Stomach (tissue), 9 donors: ENCODE results near the gene UBAP1. TPM values are rescaled to one million over a fixed set of nuclear protein-coding genes. Genes with fewer than 3 reads are reported as not detected.
"Not testable (repeated sequence)": the region's sequence is repeated elsewhere in the genome, so short reads cannot be mapped to it uniquely, and the experiment has no call there.

Source experiments
- DNase-seq, 2 donors: peaks; one replicate each; pipeline versions ENCODE4 v3.0.0 to v3.0.0-alpha.2; 2013 to 2019
- H3K27ac ChIP-seq, 5 donors: fragments of 200-600 bp in 4 of 5; sonication (generic) in 4 of 5; one replicate each; pipeline ENCODE4 v1.5.1; 2013 to 2019; ENCODE audit warnings: mild to moderate bottlenecking in 1 of 5, moderate library complexity in 1 of 5
- H3K27me3 ChIP-seq, 3 donors: fragments of 200-600 bp; sonication (generic); one replicate each; pipeline ENCODE4 v1.5.1; 2017 to 2019; ENCODE audit warnings: mixed run types in 1 of 3
- H3K36me3 ChIP-seq, 4 donors: fragments of 200-600 bp; sonication (generic); 1 replicate in 3 of 4; 2 replicates in 1 of 4; pipeline ENCODE4 v1.5.1; 2016 to 2019
- H3K4me1 ChIP-seq, 4 donors: fragments of 200-600 bp; sonication (generic); one replicate each; pipeline ENCODE4 v1.5.1; 2016 to 2019
- H3K4me3 ChIP-seq, 4 donors: fragments of 200-600 bp; sonication (generic) in 3 of 4; one replicate each; pipeline ENCODE4 v1.5.1; 2016 to 2019; ENCODE audit warnings: mild to moderate bottlenecking in 1 of 4
- H3K9me3 ChIP-seq, 4 donors: fragments of 200-600 bp; sonication (generic); one replicate each; pipeline ENCODE4 v1.5.1; 2016 to 2019
- CTCF ChIP-seq, 7 experiments: fragments of 450-650 bp in 4 of 7; fragments of 200-600 bp in 3 of 7; sonication (generic) in 3 of 7; IDR thresholded peaks; one replicate each; pipeline ENCODE4 v1.5.1; 2016 to 2019; ENCODE audit warnings: antibody characterized with exemption in 7 of 7, control low read depth in 2 of 7, mild to moderate bottlenecking in 1 of 7
- EP300 ChIP-seq: sonication (generic); formaldehyde crosslinking; IDR thresholded peaks from one replicate; pipeline ENCODE4 v1.6.1; 2017; ENCODE audit warnings: antibody characterized with exemption
- POLR2A ChIP-seq, 4 donors: fragments of 450-650 bp; IDR thresholded peaks; one replicate each; pipeline ENCODE4 v1.6.1; 2016; ENCODE audit warnings: antibody characterized with exemption in 4 of 4, control low read depth in 2 of 4, mild to moderate bottlenecking in 1 of 4, moderate library complexity in 1 of 4
- POLR2AphosphoS5 ChIP-seq, 3 donors: sonication (generic); formaldehyde crosslinking; IDR thresholded peaks; one replicate each; pipeline ENCODE4 v1.6.1; 2016; ENCODE audit warnings: antibody characterized with exemption in 3 of 3
- WGBS, 5 donors: extraction: QIAGEN DNeasy Blood & Tissue Kit in 3 of 5; methylation state at CpG; one replicate each; pipeline versions ENCODE4 v1.1.5 to v1.1.7; 2013 to 2018; 5-methylcytosine and 5-hydroxymethylcytosine counted together
- intact Hi-C: fragments of 100-400 bp; cut with DNase I; formaldehyde crosslinking; loops from one replicate; pipeline ENCODE4 v1.15.1; 2023; ENCODE audit warnings: low total_unique reads
- polyA plus RNA-seq, 3 donors: library from polyadenylated mRNA; stranded (reverse); fragments of 200-250 nt; gene quantifications; one replicate each; pipeline ENCODE4 v1.2.3, GENCODE V29; 2013
- small RNA-seq, 4 donors: library from RNA; depleted of rRNA; stranded (forward); fragments of <200 nt; gene quantifications; one replicate each; pipeline ENCODE3, GENCODE V24; 2016
- total RNA-seq, 5 donors: library from RNA; depleted of rRNA; stranded (reverse); fragments of >200 nt; gene quantifications; one replicate each; pipeline versions ENCODE4 v1.1.0 to v1.2.3, GENCODE V29; 2014 to 2016
- donor health status: healthy with polysubstance abuse.
- donor health status: Bipolar disorder and iron deficiency.
- donor health status: healthy.

UBAP1 gene
- total and polyA plus RNA-seq, 8 donors: 17.7 to 53.1 (median 34.1) TPM

- no peak overlapping the region for H3K4me3 ChIP-seq
- no peaks in the 10 kb centered on the region for H3K36me3 ChIP-seq
- intact Hi-C loops: no loop called here
- no peak for DNase-seq
- no peaks in the 10 kb centered on the region for H3K9me3 ChIP-seq
- TF ChIP-seq POLR2AphosphoS5 (IDR thresholded peaks at IDR 0.05) (no peak), POLR2A (IDR thresholded peaks at IDR 0.05) (no peak), CTCF (IDR thresholded peaks at IDR 0.05) (no peak), EP300 (no peak)
- H3K27me3 ChIP-seq: no peaks in the 10 kb centered on the region
- 77 to 84% (median 81%) methylated on average over 2 of the region's 2 CpGs for WGBS, 5 donors
- no peaks in the 10 kb centered on the region for H3K4me1 ChIP-seq
- H3K27ac ChIP-seq: no peak overlapping the region
These were observed 110.3 kb downstream of the UBAP1 start for GRCh38 chr9:34289159-34289558.

DNA sequence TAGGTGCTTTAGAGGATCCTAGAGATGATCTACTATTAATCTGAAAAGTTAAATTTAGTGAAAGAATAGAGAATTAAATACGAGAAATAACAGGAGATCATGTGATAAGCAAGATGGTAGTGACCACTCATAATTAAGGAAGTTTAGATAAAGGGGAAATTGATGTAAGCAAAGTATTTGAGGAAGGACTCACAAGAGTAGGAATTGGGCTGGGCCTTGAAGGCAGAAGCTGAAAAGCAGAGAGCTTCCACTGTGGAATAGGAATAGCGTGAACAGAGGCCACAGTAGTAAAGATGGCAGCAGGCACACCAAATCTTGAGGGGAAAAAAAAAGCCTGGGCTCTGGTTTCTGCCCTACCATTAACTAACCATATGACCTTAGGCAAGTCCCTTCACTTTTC, 112.2 kb downstream of the UBAP1 start:
- Histone ChIP-seq H3K36me3 (no peaks in the 10 kb centered on the region), H3K4me1 (no peaks in the 10 kb centered on the region), H3K27me3 (no peaks in the 10 kb centered on the region), H3K4me3 (no peak overlapping the region), H3K27ac (no peak overlapping the region), H3K9me3 (no peaks in the 10 kb centered on the region)
- TF ChIP-seq CTCF (IDR thresholded peaks at IDR 0.05) (no peak), POLR2A (IDR thresholded peaks at IDR 0.05) (no peak), POLR2AphosphoS5 (IDR thresholded peaks at IDR 0.05) (no peak), EP300 (no peak)
- 74 to 86% (median 81%) methylated on average over 2 of the region's 2 CpGs for WGBS, 5 donors
- intact Hi-C loops: no loop called here
- DNase-seq: no peak

DNA sequence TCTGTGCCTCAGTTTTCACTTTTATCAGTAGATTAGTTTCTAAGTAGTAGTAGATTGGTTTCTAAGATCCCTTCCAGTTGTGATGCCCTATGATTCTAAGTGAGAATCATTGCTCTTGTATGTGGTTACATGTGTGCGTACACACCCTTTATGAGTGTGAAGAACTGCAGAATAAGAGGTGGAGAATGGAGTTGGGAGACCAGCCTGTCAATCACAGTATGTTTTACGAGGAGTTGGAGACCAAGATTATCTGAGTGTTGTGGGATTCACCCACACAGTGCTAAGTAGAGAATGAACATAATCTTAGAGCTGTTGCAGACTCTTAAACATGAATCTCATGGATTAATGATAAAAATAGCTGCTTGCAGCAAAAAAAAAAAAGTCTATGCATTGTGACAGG, 112.6 kb downstream of the UBAP1 start:
- no peaks in the 10 kb centered on the region for H3K27me3 ChIP-seq

DNA sequence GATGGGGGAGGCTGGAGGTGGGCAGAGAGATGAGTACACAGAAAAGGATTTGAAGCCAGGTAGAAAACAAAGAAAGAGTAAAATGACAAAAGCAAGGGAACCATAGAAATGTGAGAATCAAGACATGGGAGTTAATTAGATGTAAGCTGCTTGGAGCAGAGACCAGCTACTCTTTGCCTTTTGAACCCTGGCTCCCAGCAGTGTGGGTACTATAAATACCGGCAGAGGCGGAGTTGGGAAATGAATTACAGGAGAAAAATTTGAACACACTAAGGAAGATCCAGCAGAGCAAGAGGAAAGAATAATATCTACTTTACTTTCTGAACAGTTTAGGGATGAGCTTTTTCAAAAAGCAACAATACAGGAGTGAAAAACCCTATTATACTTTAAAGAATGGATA, 113.7 kb downstream of the UBAP1 start:
- TF ChIP-seq EP300 (no peak), POLR2A (IDR thresholded peaks at IDR 0.05) (no peak), CTCF (IDR thresholded peaks at IDR 0.05) (no peak), POLR2AphosphoS5 (IDR thresholded peaks at IDR 0.05) (no peak)
- H3K4me3 ChIP-seq: no peak overlapping the region
- H3K9me3 ChIP-seq: no peaks in the 10 kb centered on the region
- H3K27ac ChIP-seq: no peak overlapping the region
- no peaks in the 10 kb centered on the region for H3K36me3 ChIP-seq
- no peaks in the 10 kb centered on the region for H3K27me3 ChIP-seq
- 52 to 69% (median 68%) methylated on average over 2 of the region's 2 CpGs for WGBS, 5 donors
- no peaks in the 10 kb centered on the region for H3K4me1 ChIP-seq
- intact Hi-C loops: no loop called here
- DNase-seq: no peak

More for the DNA sequence above, 112.6 kb downstream of the UBAP1 start:
- 91 to 98% (median 95%) methylated on average over 2 of the region's 2 CpGs for WGBS, 5 donors
- intact Hi-C loops: no loop called here
- Histone ChIP-seq H3K9me3 (no peaks in the 10 kb centered on the region), H3K36me3 (no peaks in the 10 kb centered on the region), H3K4me1 (no peaks in the 10 kb centered on the region), H3K27ac (no peak overlapping the region), H3K4me3 (no peak overlapping the region)
- TF ChIP-seq POLR2AphosphoS5 (IDR thresholded peaks at IDR 0.05) (no peak), EP300 (no peak), POLR2A (IDR thresholded peaks at IDR 0.05) (no peak), CTCF (IDR thresholded peaks at IDR 0.05) (no peak)
- no peak for DNase-seq

GRCh38 chr9:34301064-34301463, 122.2 kb downstream of the UBAP1 start:
- WGBS, 5 donors: 62 to 76% (median 73%) methylated on average over 7 of the region's 7 CpGs
- not testable (repeated sequence) for H3K4me3 ChIP-seq

More at GRCh38 chr9:34301064-34301463, 122.2 kb downstream of the UBAP1 start:
- H3K9me3 ChIP-seq, DNase-seq, H3K36me3 ChIP-seq, H3K27ac ChIP-seq, H3K4me1 ChIP-seq, intact Hi-C loops, H3K27me3 ChIP-seq: not testable (repeated sequence)

Small RNAs within 50 kb of the gene (small RNA-seq; reads per million reads assigned to genes)
- gene AL353662.3 (0 reads per million in 4 donors), gene RNA5SP282 (0 reads per million in 4 donors), gene RNU2-50P (0 to 0.60 (median 0.15) reads per million in 4 donors)

Other genes with a start within 250 kb of the UBAP1 start
- gene UBAP2, start 130.2 kb upstream of the UBAP1 start, total RNA-seq: 10 to 100 TPM; 11.6 to 82.9 (median 37.1) TPM
- gene UBAP2, start 130.2 kb upstream of the UBAP1 start, polyA plus RNA-seq: 10 to 100 TPM in 2 of 3 donors, 1 to 10 TPM in 1; 7.0 to 12.5 (median 10.1) TPM
- gene DCAF12, start 52.3 kb upstream of the UBAP1 start, total RNA-seq: 10 to 100 TPM in 4 of 5 donors, 1 to 10 TPM in 1; 4.1 to 54.3 (median 29.1) TPM
- gene DCAF12, start 52.3 kb upstream of the UBAP1 start, polyA plus RNA-seq: 10 to 100 TPM in 2 of 3 donors, 1 to 10 TPM in 1; 9.7 to 20.0 (median 19.6) TPM
- gene KIF24, start 150.2 kb downstream of the UBAP1 start, total RNA-seq: 1 to 10 TPM in 4 of 5 donors, under 1 TPM in 1; 0.29 to 5.8 (median 3.2) TPM
- gene KIF24, start 150.2 kb downstream of the UBAP1 start, polyA plus RNA-seq: under 1 TPM; 0.37 to 0.90 (median 0.46) TPM
- 10 to 100 TPM in 3 of 5 donors, 1 to 10 TPM in 1, under 1 TPM in 1; 0.87 to 46.9 (median 17.0) TPM for gene NUDT2, start 150.5 kb downstream of the UBAP1 start, total RNA-seq
- gene NUDT2, start 150.5 kb downstream of the UBAP1 start, polyA plus RNA-seq: 10 to 100 TPM; 22.2 to 73.2 (median 34.5) TPM
- 10 to 100 TPM in 4 of 5 donors, 1 to 10 TPM in 1; 9.5 to 31.3 (median 19.6) TPM for gene MYORG, start 197.9 kb downstream of the UBAP1 start, total RNA-seq
- 1 to 10 TPM in 2 of 3 donors, under 1 TPM in 1; 0.76 to 9.0 (median 3.9) TPM for gene MYORG, start 197.9 kb downstream of the UBAP1 start, polyA plus RNA-seq